ENCODE data around the gene SAMD3.
"Not testable (repeated sequence)": the region's sequence is repeated elsewhere in the genome, so short reads cannot be mapped to it uniquely, and the experiment has no call there.

The SAMD3 gene

GRCh38 chr6:130183271-130184222 lies 39.2 kb downstream of the SAMD3 start:
- FAIRE-seq (peak; percentile 42), DNase-seq (ENCODE audit: extremely low spot score, insufficient read length, low read depth) (no peak)

DNA sequence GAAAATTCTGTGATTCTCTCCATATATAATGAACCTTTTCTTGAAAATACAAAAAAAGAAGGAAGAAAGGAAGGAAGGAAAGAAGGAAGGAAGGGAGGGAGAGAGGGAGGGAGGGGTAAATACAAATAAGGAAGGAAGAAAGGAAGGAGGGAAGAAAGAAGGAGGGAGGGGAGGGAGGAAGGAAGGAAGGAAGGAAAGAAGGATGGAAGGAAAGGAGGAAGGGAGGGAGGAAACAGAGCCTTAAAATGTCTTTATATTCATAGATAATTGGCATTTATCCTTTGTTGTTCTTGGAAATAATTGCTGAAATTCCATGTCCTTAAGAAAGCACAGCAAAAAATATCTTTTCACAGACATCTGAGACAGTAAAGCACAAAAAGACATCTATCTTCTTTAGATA lies 40.3 kb downstream of the SAMD3 start:
- DNase-seq (ENCODE audit: extremely low spot score, insufficient read length, low read depth) (no peak), FAIRE-seq (no peak)

GRCh38 chr6:130178692-130179091 lies 44.1 kb downstream of the SAMD3 start:
- DNase-seq (ENCODE audit: extremely low spot score, insufficient read length, low read depth) (no peak), FAIRE-seq (no peak)

GRCh38 chr6:130176378-130176777 lies 46.4 kb downstream of the SAMD3 start:
- no peak for FAIRE-seq
- no peak for DNase-seq (ENCODE audit: extremely low spot score, insufficient read length, low read depth)

GRCh38 chr6:130173377-130174004 lies 49.3 kb downstream of the SAMD3 start:
- FAIRE-seq; DNase-seq (ENCODE audit: extremely low spot score, insufficient read length, low read depth): not testable (repeated sequence)

- not testable (repeated sequence) for DNase-seq (ENCODE audit: extremely low spot score, insufficient read length, low read depth); FAIRE-seq
Observed at GRCh38 chr6:130170160-130170559, 52.6 kb downstream of the SAMD3 start.

GRCh38 chr6:130167655-130168054 lies 55.1 kb downstream of the SAMD3 start:
- no peak for DNase-seq (ENCODE audit: extremely low spot score, insufficient read length, low read depth)
- no peak for FAIRE-seq

GRCh38 chr6:130164251-130164650 lies 58.5 kb downstream of the SAMD3 start:
- FAIRE-seq, result no peak
- no peak for DNase-seq (ENCODE audit: extremely low spot score, insufficient read length, low read depth)

GRCh38 chr6:130163266-130163665 lies 59.5 kb downstream of the SAMD3 start:
- no peak for DNase-seq (ENCODE audit: extremely low spot score, insufficient read length, low read depth)
- FAIRE-seq, result no peak

DNA sequence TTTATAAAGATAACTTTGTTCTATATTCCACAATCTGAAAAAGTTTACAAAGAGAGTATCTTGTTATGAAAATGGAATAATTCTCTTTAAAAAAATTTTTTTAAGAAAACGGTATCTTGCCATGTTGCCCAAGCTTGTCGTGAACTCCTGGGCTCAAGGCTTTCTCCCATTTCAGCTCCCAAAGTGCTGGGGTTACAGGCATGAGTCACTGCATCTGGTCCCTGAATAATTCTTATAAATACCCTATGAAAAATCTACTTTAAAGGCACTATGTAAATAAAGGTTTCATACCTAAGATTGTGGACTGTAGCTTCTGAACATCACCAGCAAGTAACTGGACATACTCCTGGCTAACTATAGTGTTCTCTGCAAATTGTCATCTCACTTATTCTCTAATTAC lies 60.3 kb downstream of the SAMD3 start:
- DNase-seq (ENCODE audit: extremely low spot score, insufficient read length, low read depth), result no peak
- FAIRE-seq, result peak; percentile 39

- FAIRE-seq, result no peak
- no peak for DNase-seq (ENCODE audit: extremely low spot score, insufficient read length, low read depth)
Observed at GRCh38 chr6:130161683-130162404, 60.9 kb downstream of the SAMD3 start.

GRCh38 chr6:130159956-130160355 lies 62.8 kb downstream of the SAMD3 start:
- no peak for FAIRE-seq
- no peak for DNase-seq (ENCODE audit: extremely low spot score, insufficient read length, low read depth)

- DNase-seq (ENCODE audit: extremely low spot score, insufficient read length, low read depth) (no peak), FAIRE-seq (no peak)
Observed at GRCh38 chr6:130158548-130158947, 64.2 kb downstream of the SAMD3 start.

GRCh38 chr6:130158056-130158455 lies 64.7 kb downstream of the SAMD3 start:
- DNase-seq (ENCODE audit: extremely low spot score, insufficient read length, low read depth), result no peak
- FAIRE-seq, result no peak

DNA sequence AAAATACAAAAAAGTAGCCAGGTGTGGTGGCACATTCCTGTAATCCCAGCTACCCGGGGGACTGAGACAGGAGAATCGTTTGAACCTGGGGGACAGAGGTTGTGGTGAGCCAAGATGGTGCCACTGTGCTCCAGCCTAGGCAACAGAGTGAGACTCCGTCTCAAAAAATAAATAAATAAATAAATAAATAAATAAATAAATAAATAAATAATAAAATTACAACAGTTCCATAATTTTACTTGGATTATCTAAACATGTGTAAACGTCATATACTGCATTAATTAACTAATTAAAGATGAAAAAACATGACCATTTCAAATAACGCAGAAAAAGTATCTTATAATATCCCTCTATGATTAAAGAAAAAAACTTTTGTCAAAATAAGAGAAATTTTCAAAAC lies 65.8 kb downstream of the SAMD3 start:
- FAIRE-seq, result no peak
- no peak for DNase-seq (ENCODE audit: extremely low spot score, insufficient read length, low read depth)

DNA sequence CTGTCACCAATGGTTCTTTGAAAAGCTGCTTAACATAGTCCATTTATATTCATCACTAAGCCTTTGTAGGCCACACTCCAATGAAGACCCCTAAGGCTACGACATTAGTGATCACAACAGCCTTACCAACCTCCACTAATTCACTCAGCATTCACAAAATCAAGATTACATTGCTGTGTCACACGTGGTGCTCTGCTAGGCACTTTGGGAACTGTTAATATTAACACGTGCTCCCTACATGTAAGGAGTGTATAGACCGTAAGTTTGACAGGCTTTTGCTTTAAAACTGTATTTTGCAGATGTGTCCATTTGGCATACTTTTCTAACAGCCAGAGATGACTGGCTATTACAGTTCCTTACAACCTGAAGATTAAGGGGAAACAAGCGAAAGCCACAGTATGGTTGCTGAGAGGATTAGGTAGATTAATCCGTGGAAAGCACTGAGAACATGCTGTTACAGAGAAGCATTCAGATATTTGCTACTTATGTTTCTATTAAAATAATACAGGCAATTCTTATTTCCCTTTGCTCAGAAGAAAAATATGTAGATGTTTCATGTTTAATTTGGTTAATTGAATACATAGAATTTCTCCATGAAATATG lies 69.7 kb downstream of the SAMD3 start:
- no peak for FAIRE-seq
- no peak for DNase-seq (ENCODE audit: extremely low spot score, insufficient read length, low read depth)

- no peak for DNase-seq (ENCODE audit: extremely low spot score, insufficient read length, low read depth)
- no peak for FAIRE-seq
Observed at GRCh38 chr6:130150906-130151305, 71.8 kb downstream of the SAMD3 start.

DNA sequence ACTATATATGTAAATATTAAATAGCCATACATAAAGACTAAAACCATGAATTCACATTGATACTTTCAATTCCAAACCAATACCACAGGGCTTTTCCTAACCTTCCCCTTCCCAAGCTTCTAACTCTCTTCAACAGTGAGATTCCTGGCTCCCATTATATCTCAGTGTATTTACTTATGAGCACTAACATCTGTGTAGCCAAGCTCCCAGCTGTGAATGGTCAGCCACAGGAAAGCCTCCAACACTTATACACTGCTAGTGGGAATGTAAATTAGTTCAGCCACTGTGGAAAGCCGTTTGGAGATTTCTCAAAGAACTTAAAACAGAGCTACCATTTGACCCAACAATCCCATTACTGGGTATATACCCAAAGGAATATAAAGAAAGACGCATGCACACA lies 73.7 kb downstream of the SAMD3 start:
- not testable (repeated sequence) for FAIRE-seq; DNase-seq (ENCODE audit: extremely low spot score, insufficient read length, low read depth)

GRCh38 chr6:130148181-130148580 lies 74.6 kb downstream of the SAMD3 start:
- FAIRE-seq (no peak), DNase-seq (ENCODE audit: extremely low spot score, insufficient read length, low read depth) (no peak)

DNA sequence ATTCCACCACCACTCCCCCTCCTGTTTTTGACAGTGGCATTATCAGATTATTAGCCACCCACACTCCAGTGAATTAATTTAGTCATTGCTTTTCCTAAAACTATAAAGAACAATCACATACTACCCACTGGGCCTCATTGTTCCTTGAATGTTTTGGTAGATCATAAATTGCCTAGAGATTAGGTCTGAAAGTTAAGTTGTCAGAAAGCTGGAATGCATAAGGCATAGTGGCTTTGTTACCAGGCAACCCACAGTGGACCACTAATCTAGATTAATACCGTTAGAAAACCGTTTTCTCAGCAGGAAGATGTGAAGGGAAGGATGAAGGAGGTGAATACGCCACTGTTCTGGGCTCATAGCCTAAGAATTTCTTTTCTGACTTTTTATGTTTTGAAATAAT lies 75.6 kb downstream of the SAMD3 start:
- no peak for FAIRE-seq
- no peak for DNase-seq (ENCODE audit: extremely low spot score, insufficient read length, low read depth)

Measured in GM18507 (cell line).